ENCODE results near the gene TGM4. TPM values are rescaled to one million over a fixed set of nuclear protein-coding genes. Genes with fewer than 3 reads are reported as not detected.
"Not testable (repeated sequence)": the region's sequence is repeated elsewhere in the genome, so short reads cannot be mapped to it uniquely, and the experiment has no call there.

The TGM4 gene
- total RNA-seq, 1 donor from 2014 or later, result not detected

- no peak for DNase-seq (ENCODE audit: low read depth)
- H3K36me3 ChIP-seq (ENCODE audit: control insufficient read depth, insufficient read depth, low read length), result no peaks in the 10 kb centered on the region
- no peak for TF ChIP-seq CTCF (IDR thresholded peaks at IDR 0.05; ENCODE audit: insufficient read depth, low read length, poor library complexity, severe bottlenecking)
Observed at GRCh38 chr3:44833394-44833793, 41.0 kb upstream of the TGM4 start.

GRCh38 chr3:44835684-44836083 lies 38.7 kb upstream of the TGM4 start:
- H3K4me3 ChIP-seq (ENCODE audit: low read depth, low read length), result no peak overlapping the region
- no peak for DNase-seq (ENCODE audit: low read depth)
- H3K27me3 ChIP-seq (ENCODE audit: control insufficient read depth, insufficient read depth, low read length), result no peaks in the 10 kb centered on the region
- no peaks in the 10 kb centered on the region for H3K36me3 ChIP-seq (ENCODE audit: control insufficient read depth, insufficient read depth, low read length)
- TF ChIP-seq CTCF (IDR thresholded peaks at IDR 0.05; ENCODE audit: insufficient read depth, low read length, poor library complexity, severe bottlenecking), result no peak

More at GRCh38 chr3:44833394-44833793, 41.0 kb upstream of the TGM4 start:
- no peak overlapping the region for H3K4me3 ChIP-seq (ENCODE audit: low read depth, low read length)
- H3K27me3 ChIP-seq (ENCODE audit: control insufficient read depth, insufficient read depth, low read length), result no peaks in the 10 kb centered on the region

- Histone ChIP-seq H3K4me3 (ENCODE audit: low read depth, low read length) (no peak overlapping the region), H3K27me3 (ENCODE audit: control insufficient read depth, insufficient read depth, low read length) (no peaks in the 10 kb centered on the region), H3K36me3 (ENCODE audit: control insufficient read depth, insufficient read depth, low read length) (no peaks in the 10 kb centered on the region)
- no peak for DNase-seq (ENCODE audit: low read depth)
- TF ChIP-seq CTCF (IDR thresholded peaks at IDR 0.05; ENCODE audit: insufficient read depth, low read length, poor library complexity, severe bottlenecking), result no peak
Observed at GRCh38 chr3:44842376-44842775, 32.0 kb upstream of the TGM4 start.

- Histone ChIP-seq H3K27me3 (ENCODE audit: control insufficient read depth, insufficient read depth, low read length) (no peaks in the 10 kb centered on the region), H3K36me3 (ENCODE audit: control insufficient read depth, insufficient read depth, low read length) (no peaks in the 10 kb centered on the region), H3K4me3 (ENCODE audit: low read depth, low read length) (no peak overlapping the region)
- DNase-seq (ENCODE audit: low read depth), result no peak
- TF ChIP-seq CTCF (IDR thresholded peaks at IDR 0.05; ENCODE audit: insufficient read depth, low read length, poor library complexity, severe bottlenecking), result no peak
Observed at GRCh38 chr3:44845528-44846520, 28.6 kb upstream of the TGM4 start.

- TF ChIP-seq CTCF (IDR thresholded peaks at IDR 0.05; ENCODE audit: insufficient read depth, low read length, poor library complexity, severe bottlenecking), result no peak
- Histone ChIP-seq H3K27me3 (ENCODE audit: control insufficient read depth, insufficient read depth, low read length) (no peaks in the 10 kb centered on the region), H3K4me3 (ENCODE audit: low read depth, low read length) (no peak overlapping the region), H3K36me3 (ENCODE audit: control insufficient read depth, insufficient read depth, low read length) (no peaks in the 10 kb centered on the region)
- no peak for DNase-seq (ENCODE audit: low read depth)
Observed at GRCh38 chr3:44848634-44849033, 25.8 kb upstream of the TGM4 start.

- H3K27me3 ChIP-seq (ENCODE audit: control insufficient read depth, insufficient read depth, low read length); DNase-seq (ENCODE audit: low read depth): not testable (repeated sequence)
Observed at GRCh38 chr3:44856663-44857062, 17.7 kb upstream of the TGM4 start.

More at GRCh38 chr3:44856663-44857062, 17.7 kb upstream of the TGM4 start:
- not testable (repeated sequence) for H3K36me3 ChIP-seq (ENCODE audit: control insufficient read depth, insufficient read depth, low read length); H3K4me3 ChIP-seq (ENCODE audit: low read depth, low read length)

Measured in kidney epithelial cell (primary cell).